ENCODE measurements around the gene TMED10. TPM values are rescaled to one million over a fixed set of nuclear protein-coding genes. Genes with fewer than 3 reads are reported as not detected.

Gene TMED10
- total RNA-seq, 1 donor from 2014 or later, result 220 TPM

- H3K36me3 ChIP-seq, result no peaks in the 10 kb centered on the region
- no peak overlapping the region for H2AFZ ChIP-seq (replicated peaks)
- Mint-ChIP-seq H3K27ac (no peak overlapping the region), H3K9me3 (peaks cover 3% of the 10 kb centered on the region), H3K36me3 (no peaks in the 10 kb centered on the region), H3K27me3 (ENCODE audit: insufficient read depth, low read depth) (peaks cover 2% of the 10 kb centered on the region), H3K4me3 (no peak overlapping the region), H3K4me1 (no peaks in the 10 kb centered on the region)
- no peaks in the 10 kb centered on the region for H4K20me1 ChIP-seq (ENCODE audit: low read depth)
- H3K27me3 ChIP-seq, result no peaks in the 10 kb centered on the region
- H3K4me3 ChIP-seq, result no peak overlapping the region
- TF ChIP-seq CTCF (IDR thresholded peaks at IDR 0.05) (no peak), EZH2phosphoT487 (IDR thresholded peaks at IDR 0.05) (no peak), EZH2 (IDR thresholded peaks at IDR 0.05) (no peak)
- H3K27ac ChIP-seq, result no peak overlapping the region
- H3K9me3 ChIP-seq (ENCODE audit: low read depth), result no peaks in the 10 kb centered on the region
- no peak for DNase-seq (ENCODE audit: low spot score)
- no peak overlapping the region for H3K9ac ChIP-seq
- no peaks in the 10 kb centered on the region for H3F3A ChIP-seq (ENCODE audit: low read depth)
- no peaks in the 10 kb centered on the region for H3K4me1 ChIP-seq
- no peaks in the 10 kb centered on the region for H3K79me2 ChIP-seq (ENCODE audit: low read depth)
- H3K4me2 ChIP-seq, result no peak overlapping the region
Observed at GRCh38 chr14:75191100-75191499, 14.7 kb upstream of the TMED10 start.

- H3K4me2 ChIP-seq, result no peak overlapping the region
- no peak overlapping the region for H2AFZ ChIP-seq (replicated peaks)
- no peaks in the 10 kb centered on the region for H3K27me3 ChIP-seq
- no peak overlapping the region for H3K27ac Mint-ChIP-seq
- no peaks in the 10 kb centered on the region for H3K79me2 ChIP-seq (ENCODE audit: low read depth)
- no peaks in the 10 kb centered on the region for H3K9me3 ChIP-seq (ENCODE audit: low read depth)
- H3K36me3 ChIP-seq, result no peaks in the 10 kb centered on the region
- no peaks in the 10 kb centered on the region for H3F3A ChIP-seq (ENCODE audit: low read depth)
- H3K9ac ChIP-seq, result no peak overlapping the region
- no peaks in the 10 kb centered on the region for H3K36me3 Mint-ChIP-seq
- no peak overlapping the region for H3K27ac ChIP-seq
- H3K4me1 Mint-ChIP-seq, result no peaks in the 10 kb centered on the region
- H3K4me3 ChIP-seq, result no peak overlapping the region
- TF ChIP-seq CTCF (IDR thresholded peaks at IDR 0.05), result no peak
- TF ChIP-seq EZH2 (IDR thresholded peaks at IDR 0.05), result no peak
- no peak for TF ChIP-seq EZH2phosphoT487 (IDR thresholded peaks at IDR 0.05)
- no peak for DNase-seq (ENCODE audit: low spot score)
- H3K9me3 Mint-ChIP-seq, result peaks cover 3% of the 10 kb centered on the region
- H3K27me3 Mint-ChIP-seq (ENCODE audit: insufficient read depth, low read depth), result peaks cover 8% of the 10 kb centered on the region
- no peaks in the 10 kb centered on the region for H3K4me1 ChIP-seq
- no peaks in the 10 kb centered on the region for H4K20me1 ChIP-seq (ENCODE audit: low read depth)
- no peak overlapping the region for H3K4me3 Mint-ChIP-seq
Observed at GRCh38 chr14:75190023-75190422, 13.6 kb upstream of the TMED10 start.

- Histone ChIP-seq H3K36me3 (no peaks in the 10 kb centered on the region), H3K4me1 (no peaks in the 10 kb centered on the region), H3K4me2 (no peak overlapping the region), H3K4me3 (no peak overlapping the region), H3K27me3 (no peaks in the 10 kb centered on the region), H3K27ac (no peak overlapping the region), H3K9ac (no peak overlapping the region), H3K79me2 (ENCODE audit: low read depth) (no peaks in the 10 kb centered on the region), H4K20me1 (ENCODE audit: low read depth) (no peaks in the 10 kb centered on the region), H3K9me3 (ENCODE audit: low read depth) (no peaks in the 10 kb centered on the region), H2AFZ (replicated peaks) (no peak overlapping the region), H3F3A (ENCODE audit: low read depth) (no peaks in the 10 kb centered on the region)
- H3K9me3 Mint-ChIP-seq, result peaks cover 3% of the 10 kb centered on the region
- no peak for DNase-seq (ENCODE audit: low spot score)
- peaks cover 15% of the 10 kb centered on the region for H3K27me3 Mint-ChIP-seq (ENCODE audit: insufficient read depth, low read depth)
- no peaks in the 10 kb centered on the region for H3K36me3 Mint-ChIP-seq
- TF ChIP-seq CTCF (IDR thresholded peaks at IDR 0.05), result no peak
- TF ChIP-seq EZH2 (IDR thresholded peaks at IDR 0.05), result no peak
- no peak for TF ChIP-seq EZH2phosphoT487 (IDR thresholded peaks at IDR 0.05)
- H3K4me3 Mint-ChIP-seq, result no peak overlapping the region
- no peak overlapping the region for H3K27ac Mint-ChIP-seq
- H3K4me1 Mint-ChIP-seq, result no peaks in the 10 kb centered on the region
Observed at GRCh38 chr14:75188520-75189268, 12.3 kb upstream of the TMED10 start.

Measured in neural progenitor cell (in vitro differentiated cells).